ENCODE measurements around the gene RBBP7.

RBBP7 gene

DNA sequence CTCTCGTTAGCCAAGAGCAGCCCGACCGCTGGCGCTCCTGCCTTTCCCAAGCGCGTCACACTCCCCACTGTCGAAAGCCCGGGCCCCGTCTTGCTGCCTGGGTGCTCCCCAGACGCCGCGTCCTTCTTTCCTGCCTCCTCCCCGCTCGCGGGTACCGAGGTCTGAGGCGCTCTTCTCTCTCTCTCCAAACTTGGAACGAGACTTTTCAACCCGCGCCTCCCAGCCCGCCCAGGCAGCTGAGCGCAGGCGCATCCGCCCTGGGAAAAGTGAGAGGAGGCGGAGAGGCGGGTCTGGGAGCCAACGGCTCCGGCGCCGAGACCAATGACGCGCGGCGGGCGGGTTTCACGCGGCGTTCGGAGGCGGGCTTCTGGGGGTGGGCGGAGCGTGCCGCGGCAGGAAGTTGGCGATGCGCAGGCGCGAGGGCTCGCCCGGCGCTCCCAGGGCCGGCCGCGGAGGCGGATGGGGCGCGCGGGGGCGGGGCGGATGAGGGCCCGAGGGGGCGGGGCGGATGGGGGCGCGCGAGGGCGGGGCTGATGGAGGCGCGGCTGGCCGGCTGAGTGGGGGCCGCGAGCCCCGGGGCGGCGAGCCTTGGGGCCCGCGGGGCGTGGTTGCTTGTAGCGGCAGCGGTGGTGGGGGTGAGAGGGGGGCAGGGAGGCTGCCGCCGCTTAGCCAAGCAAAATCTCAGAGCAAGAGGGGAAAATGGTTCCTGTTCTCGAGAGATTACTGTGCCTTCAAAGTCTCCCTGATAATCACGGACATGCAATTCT lies at the start of gene RBBP7:
RBBP7 (minus strand) TSS at position 268 of the 767 bp plus-strand sequence. CDS start 309 bp downstream, outside the sequence.
- peak; percentile 12 to 94 (median 86) for DNase-seq

DNA sequence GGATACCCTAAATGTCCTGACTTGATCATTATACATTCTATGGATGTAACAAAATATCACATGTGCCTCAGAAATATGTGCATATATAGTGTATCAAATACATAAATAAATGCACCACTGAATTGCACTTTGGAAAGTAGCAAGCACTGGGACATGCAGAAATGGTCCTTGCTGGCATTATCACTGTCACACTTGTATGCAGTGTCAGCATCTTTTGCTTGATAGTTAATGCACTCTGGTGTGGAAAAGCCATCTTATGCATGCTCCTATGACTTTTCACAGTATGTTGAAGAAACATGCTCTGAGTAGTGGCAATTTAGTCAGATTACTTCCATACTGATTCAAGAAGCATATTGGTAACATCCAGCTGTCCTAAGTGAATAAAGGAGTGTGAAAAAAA lies 48.8 kb upstream of the RBBP7 start:
- DNase-seq = no peak

DNA sequence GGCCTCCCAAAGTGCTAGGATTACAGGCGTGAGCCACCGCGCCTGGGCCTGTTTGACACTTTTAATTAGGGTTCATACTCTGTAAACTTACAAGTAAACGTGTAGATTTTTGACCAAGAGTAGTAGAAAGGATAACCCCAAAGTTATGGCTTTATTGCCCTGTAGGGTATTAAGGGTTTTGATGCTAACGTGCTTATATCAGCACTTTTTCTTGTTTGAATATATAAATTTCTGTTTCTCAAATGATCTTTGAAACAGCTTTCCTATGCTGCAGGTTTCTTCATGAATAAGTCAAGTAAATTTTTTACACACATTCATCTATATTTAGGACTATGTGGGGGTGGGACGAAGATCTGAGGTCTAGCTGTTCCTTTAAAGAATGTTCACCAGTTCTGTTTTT lies 47.0 kb upstream of the RBBP7 start:
- DNase-seq = no peak

DNA sequence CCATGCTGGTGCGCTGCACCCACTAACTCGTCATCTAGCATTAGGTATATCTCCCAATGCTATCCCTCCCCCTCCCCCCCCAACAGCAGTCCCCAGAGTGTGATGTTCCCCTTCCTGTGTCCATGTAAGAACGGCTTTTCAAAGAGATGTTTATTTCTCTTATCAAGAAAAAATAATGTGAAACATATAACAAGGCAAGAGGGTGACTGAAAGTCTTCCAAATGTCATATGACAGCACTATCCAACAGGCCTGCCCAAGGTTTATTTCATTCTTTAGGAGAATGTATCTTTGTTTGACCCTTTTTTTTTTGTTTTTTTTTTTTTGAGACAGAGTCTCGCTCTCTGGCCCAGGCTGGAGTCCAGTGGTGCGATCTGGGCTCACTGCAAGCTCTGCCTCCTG lies 46.4 kb upstream of the RBBP7 start:
- DNase-seq = no peak

DNA sequence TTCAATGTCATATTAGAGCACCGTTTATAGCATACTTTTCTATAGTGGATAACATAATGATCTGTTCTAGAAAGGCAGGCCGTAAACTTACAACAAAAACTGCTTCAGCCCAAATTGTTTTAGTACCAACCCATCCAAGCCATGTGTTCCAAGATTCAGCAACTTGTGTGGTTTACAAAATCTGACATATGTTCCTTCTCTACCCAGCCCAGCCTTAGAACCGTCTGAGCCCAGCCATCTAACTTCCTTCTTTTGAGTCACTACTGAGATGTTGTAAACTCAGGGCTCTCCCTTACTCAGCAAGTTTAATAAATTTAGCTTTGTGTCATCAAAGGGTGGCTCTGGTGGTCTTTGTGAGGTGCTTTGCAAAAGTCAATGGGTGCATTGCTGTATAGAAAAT lies 43.9 kb upstream of the RBBP7 start:
- DNase-seq = no peak

DNA sequence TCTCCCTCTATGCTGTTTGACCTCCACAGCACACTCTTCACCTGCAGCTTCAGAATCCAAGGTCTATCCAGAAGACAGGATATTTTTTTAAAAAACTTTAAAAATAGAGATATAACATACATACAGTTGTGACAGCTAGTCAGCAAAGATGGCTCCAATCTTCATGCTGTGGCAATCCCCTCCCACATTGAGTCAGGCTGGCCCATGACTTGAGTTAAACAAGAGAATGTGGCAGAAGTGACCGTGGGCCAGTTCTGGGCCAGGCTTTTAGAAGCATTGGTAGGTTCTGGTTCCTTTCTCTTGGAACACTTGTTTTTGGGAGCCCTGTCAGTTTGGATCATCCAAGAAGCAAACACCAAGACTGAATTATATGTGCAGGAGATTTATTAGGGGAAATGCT lies 40.2 kb upstream of the RBBP7 start:
- no peak for DNase-seq

DNA sequence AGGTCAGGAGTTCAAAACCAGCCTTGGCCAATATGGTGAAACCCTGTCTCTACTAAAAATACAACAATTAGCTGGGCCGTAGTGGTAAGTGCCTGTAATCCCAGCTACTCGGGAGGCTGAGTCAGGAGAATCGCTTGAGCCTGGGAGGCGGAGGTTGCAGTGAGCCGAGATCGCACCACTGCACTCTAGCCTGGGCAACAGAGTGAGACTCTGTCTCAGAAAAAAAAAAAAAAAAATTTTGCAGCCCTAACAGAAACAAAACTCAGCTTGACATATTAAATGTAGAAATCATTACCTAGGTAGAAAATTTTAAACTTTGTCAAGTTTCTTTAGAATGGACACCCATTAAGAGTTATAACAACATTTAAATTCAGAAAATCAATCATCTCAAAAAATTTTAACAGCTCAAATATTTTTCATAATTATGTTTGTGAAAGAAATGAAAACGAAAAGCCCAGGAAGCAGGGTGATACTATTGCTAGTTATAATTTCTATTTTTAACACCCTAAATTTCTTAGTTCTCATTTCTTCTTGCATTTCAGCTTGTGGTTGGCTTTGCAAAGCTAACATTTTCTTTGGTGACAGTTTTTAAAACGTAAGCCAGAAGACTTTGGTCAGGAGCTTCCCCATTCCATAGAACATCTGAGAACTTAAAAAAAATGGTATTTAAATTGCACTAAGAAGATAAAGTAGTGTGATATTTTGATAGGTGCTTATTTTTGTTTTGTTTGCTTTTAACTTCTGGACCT lies 33.3 kb upstream of the RBBP7 start:
- no peak for DNase-seq

DNA sequence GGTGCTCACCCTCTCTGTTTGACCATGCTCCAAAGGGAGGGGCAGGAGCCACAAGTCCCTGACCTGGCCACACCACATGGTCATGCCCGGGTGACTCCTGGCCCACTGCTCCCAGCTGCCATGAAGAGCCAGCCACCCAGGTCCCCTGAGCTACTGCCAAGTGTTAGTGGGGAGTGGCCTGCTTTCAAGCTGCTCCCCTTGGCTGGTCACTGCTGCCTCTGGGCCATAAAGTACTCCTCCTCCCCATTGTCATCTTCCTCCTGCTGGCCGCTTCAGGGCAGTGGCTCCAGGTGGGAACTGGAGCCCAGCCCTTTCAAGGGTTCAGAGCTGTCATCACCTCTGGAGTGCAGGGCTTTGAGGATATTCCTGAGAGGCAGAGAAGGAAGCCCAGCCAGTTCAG lies 27.3 kb upstream of the RBBP7 start:
- no peak for DNase-seq

DNA sequence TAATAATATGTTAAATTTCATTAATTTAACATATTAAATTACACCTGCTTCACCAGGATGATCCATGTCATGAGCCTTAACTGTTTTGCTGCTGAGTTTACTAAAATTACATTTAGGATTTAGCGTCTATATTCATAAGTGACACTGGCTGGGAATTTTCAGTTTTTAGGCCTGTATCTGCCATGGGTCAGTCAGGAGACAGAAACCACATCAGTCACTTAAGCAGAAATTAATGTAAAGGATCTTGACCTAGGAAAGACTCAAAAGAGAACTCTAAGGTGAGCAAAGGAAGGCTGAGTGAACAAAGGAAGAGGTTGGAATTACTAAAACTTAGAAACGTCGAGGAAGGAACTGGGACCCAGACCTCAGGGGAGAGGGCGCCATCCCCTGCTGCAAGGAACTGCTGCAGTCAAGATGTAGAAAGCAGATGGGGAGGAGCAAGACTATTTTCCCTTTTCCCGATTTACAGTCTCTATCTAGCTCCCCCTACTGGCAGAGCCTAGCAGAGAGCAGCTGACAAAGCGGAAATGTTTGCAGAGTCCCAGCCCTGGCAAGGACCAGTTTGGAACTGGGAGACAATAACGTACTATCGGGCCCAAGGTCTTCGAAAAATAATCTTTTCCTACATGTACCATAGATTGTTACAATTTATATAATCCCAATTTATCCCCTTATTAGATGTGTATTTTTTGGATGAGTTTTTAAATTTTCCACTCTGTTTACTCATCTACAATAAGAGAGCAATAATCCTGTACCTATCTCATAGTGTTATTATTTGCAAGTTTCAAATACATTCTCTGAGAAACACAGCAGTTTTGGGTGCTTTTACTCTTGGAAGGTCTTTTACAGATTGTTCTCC lies 22.6 kb upstream of the RBBP7 start:
- DNase-seq = peak in 48 of 58 donors; percentile 0 to 72 (median 22)

DNA sequence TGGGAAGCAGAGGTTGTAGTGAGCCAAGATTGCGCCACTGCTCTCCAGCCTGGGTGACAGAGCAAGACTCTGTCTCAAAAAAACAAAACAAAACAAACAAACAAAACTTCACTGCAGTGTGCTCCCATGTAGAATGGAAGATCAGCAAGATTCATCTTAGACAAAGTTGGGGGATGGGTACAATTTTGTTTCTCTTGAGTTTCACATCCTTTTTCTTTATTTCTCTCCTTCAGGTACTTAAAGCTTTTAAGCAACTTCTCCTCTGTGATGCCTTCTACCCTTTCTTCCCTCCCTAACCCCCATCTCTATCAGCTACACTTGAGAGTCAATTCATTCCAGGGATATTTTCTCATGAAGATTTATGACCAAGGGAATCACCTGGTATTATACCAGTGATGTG lies 15.5 kb upstream of the RBBP7 start:
- DNase-seq = no peak

DNA sequence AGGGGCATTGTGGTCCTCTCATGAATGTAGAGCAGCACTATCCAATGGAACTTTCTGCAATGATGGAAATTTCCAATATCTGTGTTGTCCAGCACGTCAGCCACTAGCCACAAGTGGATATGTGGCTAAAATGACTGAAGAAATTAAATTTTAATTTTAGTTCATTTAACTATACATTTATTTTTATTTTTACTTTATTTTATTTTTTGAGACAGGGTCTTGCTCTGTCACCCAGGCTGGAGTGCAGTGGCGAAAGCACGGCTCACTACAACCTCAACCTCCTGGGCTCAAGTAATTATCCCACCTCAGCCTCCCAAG lies 13.3 kb upstream of the RBBP7 start:
- no peak for DNase-seq

DNA sequence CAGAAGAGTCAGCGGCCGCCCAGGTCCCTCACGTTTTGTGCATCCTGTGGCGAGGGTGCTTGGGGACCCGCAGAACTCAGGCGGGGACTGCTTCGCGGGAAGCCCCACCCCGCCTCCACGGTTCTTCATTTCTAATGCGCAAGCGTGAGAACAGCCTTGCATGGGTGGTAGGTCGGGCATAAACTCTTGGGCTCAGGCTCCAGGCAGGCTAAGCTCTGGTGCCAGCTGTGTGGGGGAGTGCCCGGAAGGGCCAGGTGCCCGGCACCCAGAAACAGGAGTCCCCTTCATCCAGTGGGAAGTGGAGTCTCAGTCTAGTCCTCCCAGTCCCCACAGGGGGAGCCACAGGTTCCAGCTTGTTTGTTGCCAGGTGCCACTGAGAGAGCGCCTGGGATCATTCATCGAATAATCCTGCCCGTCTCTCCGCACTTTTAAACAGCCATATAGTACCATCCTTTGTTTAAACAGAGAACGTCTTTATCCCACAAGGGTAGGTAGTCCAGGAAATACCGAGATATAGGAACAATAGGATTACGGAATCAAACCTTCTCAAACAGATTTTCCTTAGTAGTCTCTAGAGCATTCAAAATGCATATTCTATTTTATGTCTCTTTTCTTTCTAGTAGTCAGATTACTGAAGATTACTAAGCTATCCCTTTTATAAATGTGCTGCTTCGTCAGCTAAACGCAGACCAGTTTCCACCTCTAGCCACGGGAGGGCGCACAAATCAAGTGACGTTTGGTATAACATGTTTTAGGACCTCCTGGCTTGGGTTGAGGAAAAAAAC lies 12.7 kb upstream of the RBBP7 start:
- peak in 56 of 58 donors; percentile 1 to 57 (median 30) for DNase-seq

DNA sequence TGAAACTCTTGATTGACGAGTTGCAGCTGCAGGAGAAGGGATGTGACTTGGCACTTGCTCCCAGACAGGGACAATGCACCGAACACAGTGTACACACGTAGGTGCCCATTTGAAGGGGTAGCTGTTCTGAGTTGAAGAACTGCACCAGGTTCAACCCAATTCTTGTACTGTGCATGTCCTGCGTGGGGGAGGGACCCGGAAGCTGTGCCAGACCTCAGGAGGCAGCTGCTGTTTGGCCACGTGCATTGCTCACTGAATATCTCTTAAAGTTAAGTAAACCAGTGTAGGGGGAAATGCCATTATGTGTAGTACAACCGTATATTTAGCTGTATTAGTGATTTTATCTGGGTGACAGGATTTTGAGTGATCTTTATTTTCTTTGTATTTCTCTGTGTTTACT lies 12.0 kb upstream of the RBBP7 start:
- peak in 24 of 58 donors; percentile 0 to 37 (median 2) for DNase-seq

DNA sequence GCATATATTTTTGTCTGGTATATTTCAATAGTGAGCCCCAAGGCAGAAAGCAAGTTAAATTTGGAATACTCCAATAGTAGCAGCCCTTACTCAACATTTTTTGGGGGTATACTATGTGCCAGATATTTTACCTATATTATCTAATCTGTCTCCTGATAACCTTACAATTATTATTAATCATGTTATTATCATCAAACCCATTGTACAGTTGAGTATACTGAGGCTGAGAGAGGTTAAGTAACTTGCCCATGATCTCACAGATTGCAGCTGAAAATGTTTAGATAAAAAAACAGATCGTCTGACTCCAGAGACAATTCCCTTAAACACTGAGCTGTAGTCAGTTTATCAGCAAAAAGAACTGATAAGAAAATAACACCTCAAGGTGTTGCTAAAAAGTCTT lies 6.5 kb upstream of the RBBP7 start:
- no peak for DNase-seq

DNA sequence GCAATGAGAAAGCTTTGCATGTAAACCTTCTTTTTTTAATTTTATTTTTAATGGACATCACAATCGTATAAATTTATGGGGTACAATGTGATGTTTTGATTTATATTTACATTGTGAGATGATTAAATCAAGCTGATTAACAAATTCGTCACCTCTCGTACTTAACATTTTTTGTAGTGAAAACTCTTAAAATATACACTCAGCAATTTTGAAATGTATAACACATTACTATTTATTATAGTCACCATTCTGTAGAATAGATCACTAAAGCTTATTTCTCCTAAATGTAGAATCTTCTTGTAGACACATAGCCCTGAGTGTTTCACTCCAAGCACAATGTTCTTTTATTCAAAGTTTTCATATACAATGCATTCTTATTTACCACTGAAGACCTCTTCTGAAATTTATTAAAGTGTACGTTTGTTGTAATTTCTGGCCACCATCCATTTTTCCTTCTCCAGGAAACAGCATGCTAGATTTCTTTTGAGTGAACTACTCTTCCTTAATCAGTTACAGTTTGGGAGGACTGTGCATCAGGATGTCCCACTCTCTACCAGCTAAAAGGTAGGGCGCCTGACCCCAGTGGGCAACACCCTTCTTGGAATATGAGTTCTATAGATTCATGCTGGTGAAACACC lies 4.4 kb upstream of the RBBP7 start:
- DNase-seq = no peak

DNA sequence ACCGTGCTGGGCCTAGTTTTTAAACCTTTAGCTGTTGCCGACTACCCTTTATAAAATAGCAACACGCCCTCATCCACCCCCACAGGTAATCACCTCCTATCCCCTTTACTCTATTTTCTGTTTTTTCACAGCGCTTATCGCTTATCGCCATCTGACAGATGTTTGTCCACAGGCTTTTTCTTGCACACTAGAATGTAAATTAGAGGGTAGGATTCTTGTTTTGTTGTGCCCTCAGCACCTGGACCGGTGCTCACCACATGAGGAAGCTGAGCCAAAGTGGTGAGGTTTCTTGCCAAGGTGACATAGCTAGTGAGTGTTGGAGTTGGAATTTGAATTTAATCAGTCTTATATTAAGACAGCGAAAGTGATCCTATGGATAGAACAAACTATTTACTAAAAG lies 2.9 kb upstream of the RBBP7 start:
- no peak for DNase-seq

DNA sequence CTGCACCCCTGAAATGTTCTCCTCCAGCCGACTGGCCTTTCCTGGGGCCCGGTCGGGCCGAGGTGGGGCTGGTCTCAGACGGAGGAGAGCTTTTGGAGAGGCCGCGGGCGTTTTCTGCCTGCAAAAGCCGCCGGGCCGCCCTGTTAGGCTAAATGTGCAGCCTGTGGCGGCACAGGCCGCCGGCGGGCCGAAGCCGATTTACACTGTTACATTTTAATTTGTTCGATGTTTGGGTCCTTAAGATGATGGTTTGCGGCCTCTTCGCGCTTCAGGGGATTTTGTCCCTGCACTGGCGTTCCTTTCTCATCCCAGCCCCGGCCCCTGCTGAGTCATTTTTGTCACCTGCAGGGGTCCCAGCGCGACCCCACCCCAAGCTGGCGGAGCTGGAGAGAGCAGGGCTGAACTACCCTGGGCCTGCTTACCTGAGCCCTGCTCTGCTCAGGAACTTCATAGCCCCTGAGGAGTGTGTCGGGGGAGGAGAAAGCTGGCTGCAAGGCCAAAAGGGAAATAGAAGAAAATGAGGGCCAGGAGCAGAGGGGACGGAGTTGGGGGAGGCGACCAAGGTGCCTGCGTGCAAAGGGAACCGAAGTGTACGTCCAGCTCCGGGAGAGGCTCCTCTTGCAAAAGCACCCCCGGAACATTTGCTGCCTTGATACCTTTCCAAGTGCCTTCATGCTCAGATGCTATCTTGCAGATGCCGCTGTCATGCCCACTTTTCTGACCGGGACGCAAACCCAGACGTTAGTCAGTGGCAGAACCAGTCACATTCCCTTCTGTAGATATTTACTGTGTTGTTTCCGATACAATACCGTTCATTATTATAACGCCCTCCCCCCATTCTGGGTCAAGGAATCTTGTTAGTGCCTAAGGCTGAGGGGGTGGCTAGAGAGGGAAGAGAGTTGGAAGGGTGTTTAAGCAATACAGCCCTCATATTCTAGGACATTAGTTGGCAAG lies 977 bp upstream of the RBBP7 start:
- peak in 48 of 58 donors; percentile 0 to 61 (median 22) for DNase-seq

DNA sequence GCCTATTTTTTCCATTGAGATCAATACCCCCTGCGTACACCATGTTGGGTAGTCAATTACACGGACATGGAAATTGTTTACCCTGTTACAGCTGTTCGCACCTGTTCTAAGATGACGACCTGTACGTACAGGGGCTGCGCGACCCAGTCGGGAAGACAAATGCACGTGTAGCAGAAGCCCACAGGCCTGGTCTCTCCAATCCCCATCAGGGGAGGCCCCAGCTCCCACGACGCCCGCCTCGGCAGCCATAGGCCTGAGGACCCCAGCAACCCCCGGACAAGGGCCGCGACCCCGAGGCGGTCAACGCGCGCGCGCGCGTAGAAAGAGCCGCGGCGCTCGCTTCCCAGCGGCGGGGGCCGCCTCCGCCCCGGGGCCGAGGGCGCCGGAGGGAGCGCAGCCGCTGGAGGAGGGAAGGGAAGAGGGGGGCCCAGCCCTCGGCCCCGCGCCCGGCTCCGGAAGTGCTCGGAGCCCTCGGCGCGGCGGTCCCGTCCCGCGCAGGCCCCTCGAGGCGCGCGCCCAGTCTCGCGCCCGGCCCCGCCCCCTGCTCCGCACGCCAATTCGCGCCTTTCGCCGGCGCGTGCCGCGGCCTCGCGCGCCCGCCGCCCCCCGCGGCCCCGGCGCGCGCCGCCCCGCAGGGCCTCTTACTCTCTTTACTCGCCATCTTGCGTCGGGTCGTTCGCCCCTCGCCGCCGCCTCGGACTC lies 618 bp downstream of the RBBP7 start:
- DNase-seq = peak in 13 of 58 donors; percentile 0 to 36 (median 15)

DNA sequence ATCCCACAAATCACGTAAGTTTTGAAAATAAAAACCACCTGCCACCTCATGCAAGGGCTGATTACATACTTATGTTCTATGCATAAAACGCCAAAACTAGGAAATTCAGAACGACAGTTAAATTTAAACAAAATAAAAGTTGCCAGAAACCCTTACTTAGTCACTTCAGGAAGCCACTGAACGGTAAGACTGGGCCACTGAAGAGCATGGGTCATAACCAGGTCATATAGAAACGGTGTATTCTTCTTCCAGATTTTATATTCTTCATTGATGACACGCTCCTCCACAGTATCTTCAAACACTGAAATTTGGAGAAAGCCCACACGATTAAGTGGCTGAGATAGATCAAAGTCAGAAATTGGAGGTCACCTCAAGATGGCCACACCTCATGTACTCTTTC lies 1.2 kb downstream of the RBBP7 start:
- no peak for DNase-seq
